ENCODE data around the gene FBXW5. TPM values are rescaled to one million over a fixed set of nuclear protein-coding genes. Genes with fewer than 3 reads are reported as not detected.
A peak's percentile ranks its signal among the peaks of the same experiment; 100 is the strongest.

FBXW5 gene
- total RNA-seq, 2 experiments from 2014 or later = 44.0 to 47.8 TPM

DNA sequence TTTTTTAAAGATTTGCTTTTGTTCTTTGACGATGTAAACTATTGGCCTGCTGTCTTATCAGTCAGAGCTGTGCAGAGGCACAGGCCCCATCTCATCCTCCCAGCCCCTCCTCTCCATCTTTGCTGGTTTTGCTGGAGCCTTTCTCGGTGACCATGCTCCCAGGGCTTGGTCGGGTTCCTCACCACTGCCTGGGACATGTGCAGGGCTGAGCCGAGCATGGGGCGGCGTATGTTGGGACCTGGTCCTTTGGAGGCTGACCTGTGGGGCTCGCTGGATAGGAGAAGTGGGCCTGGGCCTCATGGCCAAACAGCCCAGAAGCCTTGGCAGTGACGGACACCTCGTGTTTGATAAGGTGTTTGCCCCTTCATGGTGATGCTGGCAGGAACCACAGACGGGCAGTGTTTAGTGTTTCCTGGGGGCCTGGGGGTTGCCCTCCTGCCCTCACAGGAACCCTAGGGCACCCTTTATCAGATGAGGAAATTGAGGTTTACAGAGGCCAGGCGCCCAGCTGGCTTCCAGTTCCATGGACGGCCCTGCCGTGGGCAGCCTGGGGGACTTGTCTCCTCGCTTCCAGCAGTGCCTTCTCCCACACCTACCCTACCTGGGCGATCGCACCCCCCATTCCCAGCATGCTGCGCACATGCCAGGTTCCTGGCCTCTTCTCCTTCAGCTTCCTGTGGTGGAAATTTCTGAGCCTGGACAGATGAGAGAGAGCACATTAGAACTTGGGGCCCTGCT is 30.7 kb downstream of the FBXW5 start:
- Mint-ChIP-seq H3K9me3 (no peaks in the 10 kb centered on the region), H3K4me3 (no peak overlapping the region), H3K36me3 (ENCODE audit: low read depth) (peaks cover 26% of the 10 kb centered on the region), H3K27ac (no peak overlapping the region), H3K4me1 (ENCODE audit: low read depth) (peaks cover 3% of the 10 kb centered on the region), H3K27me3 (ENCODE audit: low read depth) (no peaks in the 10 kb centered on the region)
- CTCF ChIA-PET = no interaction called here
- DNase-seq = no peak
- intact Hi-C loops (cut with micrococcal nuclease) = no loop called here

DNA sequence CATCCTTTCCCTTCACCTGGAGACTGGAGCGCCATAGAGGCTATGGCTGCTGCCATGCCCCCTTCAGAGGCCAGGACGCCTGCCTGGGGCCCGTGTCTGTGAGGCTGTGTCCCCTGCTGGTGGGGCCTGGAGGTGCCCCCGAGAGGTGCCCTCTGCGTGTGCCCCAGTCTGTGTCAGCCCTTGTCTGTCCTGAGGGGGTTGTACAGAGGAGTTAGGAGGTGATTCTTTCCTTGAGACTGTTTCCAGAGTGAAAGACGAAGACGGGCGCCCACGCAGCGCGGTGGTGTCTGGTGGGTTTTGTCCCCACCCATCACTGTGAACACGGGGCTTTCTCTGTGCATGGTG is 33.7 kb downstream of the FBXW5 start:
- H3K4me1 Mint-ChIP-seq (ENCODE audit: low read depth) = peaks cover 9% of the 10 kb centered on the region
- H3K9me3 Mint-ChIP-seq = no peaks in the 10 kb centered on the region
- H3K4me3 Mint-ChIP-seq = no peak overlapping the region
- intact Hi-C loops (cut with micrococcal nuclease) = no loop called here
- CTCF ChIA-PET = no interaction called here
- H3K36me3 Mint-ChIP-seq (ENCODE audit: low read depth) = peaks cover 28% of the 10 kb centered on the region
- H3K27ac Mint-ChIP-seq = no peak overlapping the region
- no peaks in the 10 kb centered on the region for H3K27me3 Mint-ChIP-seq (ENCODE audit: low read depth)
- no peak for DNase-seq

DNA sequence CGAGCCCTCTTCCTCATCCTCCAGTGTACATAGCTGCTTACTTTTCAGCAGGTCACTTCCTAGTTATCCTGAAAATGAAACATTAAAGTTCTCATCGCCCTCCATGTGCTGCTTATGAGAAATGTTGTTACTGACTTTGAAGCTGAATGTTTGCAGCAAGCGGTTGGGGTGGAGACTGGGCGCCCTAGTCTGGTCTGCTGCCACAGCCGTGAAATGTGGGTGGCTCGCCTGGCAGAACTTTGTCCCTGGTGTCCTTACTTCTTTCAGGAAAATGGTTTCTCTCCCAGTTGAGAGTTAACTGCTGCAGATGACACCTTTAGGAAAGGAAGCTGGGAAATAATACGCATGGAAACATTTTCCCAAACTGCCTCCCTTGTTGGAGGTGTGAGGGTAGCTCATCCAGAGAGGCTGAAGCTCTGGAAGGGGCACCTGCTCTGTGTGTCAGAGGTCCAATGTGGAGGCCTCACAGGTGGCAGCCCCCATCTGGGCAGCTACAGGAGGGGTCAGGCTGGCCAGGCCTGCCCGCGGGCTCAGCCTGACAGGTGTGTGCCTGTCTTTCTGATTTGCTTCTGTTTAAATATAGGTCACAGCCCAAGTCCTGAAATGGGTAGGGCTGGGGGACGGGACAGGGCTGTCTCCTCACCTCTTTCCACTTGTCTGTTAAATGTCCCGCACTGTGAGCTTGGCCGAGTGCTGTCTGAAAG is 34.2 kb downstream of the FBXW5 start:
- Mint-ChIP-seq H3K27ac (no peak overlapping the region), H3K4me3 (no peak overlapping the region), H3K4me1 (ENCODE audit: low read depth) (peaks cover 12% of the 10 kb centered on the region), H3K36me3 (ENCODE audit: low read depth) (peaks cover 29% of the 10 kb centered on the region), H3K27me3 (ENCODE audit: low read depth) (no peaks in the 10 kb centered on the region), H3K9me3 (no peaks in the 10 kb centered on the region)
- no peak for DNase-seq
- CTCF ChIA-PET = no interaction called here
- intact Hi-C loops (cut with micrococcal nuclease) = no loop called here

DNA sequence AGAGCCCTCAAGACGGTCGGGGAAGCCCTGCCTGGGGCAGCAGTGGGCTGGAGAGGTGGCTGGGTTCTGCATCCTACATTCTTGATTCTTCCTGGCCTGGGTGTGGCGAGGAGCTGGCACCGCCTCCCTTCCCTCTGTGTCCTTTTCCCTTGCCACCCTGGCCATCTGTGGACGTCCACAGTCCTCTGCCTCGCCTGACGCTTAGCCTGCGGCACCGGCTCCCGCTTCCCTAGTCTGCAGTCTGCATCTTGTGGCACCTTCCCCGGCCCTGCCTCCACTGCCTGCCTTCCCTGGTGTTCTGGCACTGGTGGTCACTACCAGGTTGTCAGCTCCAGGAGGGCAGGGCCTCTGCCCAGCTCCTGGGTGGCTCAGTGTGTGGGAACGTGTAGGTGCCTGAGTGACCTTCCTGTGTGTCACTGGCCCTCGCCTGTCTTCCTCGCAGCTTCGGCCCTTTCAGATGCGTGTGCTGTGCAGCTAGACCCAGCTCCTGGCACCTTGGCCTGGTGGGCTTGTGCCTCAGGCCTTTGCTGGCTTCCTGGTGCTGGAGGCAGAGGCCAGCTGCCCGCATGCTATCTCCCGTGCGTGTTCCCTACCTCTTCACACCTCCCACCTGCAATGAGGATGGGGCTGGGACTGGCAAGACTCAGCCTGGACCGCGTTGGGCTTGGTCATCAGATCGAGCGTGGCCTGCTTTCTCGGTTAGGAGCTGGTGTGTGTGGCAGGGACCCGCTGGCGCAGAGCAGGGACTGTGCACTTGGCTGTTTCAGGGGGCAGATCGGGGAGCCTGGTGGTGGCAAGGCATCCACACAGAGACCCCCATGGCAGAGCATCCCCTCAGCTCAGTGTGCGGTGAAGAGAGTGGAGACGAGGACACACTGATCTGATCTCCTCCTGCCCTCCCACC is 37.3 kb downstream of the FBXW5 start:
- H3K36me3 Mint-ChIP-seq (ENCODE audit: low read depth) = peaks cover 34% of the 10 kb centered on the region
- CTCF ChIA-PET = interaction anchor here (0.6 kb wide), 1 partner anchor 95 kb away, joined by 3 read pairs; no protein-coding TSS in a partner anchor
- H3K9me3 Mint-ChIP-seq = no peaks in the 10 kb centered on the region
- H3K4me1 Mint-ChIP-seq (ENCODE audit: low read depth) = peaks cover 28% of the 10 kb centered on the region
- no peaks in the 10 kb centered on the region for H3K27me3 Mint-ChIP-seq (ENCODE audit: low read depth)
- DNase-seq = no peak
- H3K4me3 Mint-ChIP-seq = no peak overlapping the region
- H3K27ac Mint-ChIP-seq = peak overlapping the region; percentile 31
- intact Hi-C loops (cut with micrococcal nuclease) = no loop called here

DNA sequence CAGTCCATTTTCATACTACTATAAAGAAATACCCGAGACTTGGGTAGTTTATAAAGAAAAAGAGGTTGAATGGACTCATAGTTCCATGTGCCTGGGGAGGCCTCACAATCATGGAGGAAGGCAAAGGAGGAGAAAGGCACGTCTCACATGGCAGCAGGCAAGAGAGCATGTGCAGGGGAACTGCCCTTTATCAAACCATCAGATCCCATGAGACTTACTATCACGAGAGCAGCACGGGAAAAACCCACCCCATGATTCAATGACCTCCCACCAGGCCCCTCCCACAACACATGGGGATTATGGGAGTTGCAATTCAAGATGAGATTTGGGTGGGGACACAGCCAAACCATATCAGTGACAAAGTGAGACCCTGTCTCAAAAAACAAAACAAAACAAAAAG is 38.3 kb downstream of the FBXW5 start:
- H3K36me3 Mint-ChIP-seq (ENCODE audit: low read depth) = peaks cover 40% of the 10 kb centered on the region
- DNase-seq = no peak
- H3K27ac Mint-ChIP-seq = peak overlapping the region; percentile 25
- H3K27me3 Mint-ChIP-seq (ENCODE audit: low read depth) = no peaks in the 10 kb centered on the region
- H3K4me3 Mint-ChIP-seq = no peak overlapping the region
- H3K9me3 Mint-ChIP-seq = no peaks in the 10 kb centered on the region
- CTCF ChIA-PET = no interaction called here
- peaks cover 38% of the 10 kb centered on the region for H3K4me1 Mint-ChIP-seq (ENCODE audit: low read depth)
- intact Hi-C loops (cut with micrococcal nuclease) = no loop called here

DNA sequence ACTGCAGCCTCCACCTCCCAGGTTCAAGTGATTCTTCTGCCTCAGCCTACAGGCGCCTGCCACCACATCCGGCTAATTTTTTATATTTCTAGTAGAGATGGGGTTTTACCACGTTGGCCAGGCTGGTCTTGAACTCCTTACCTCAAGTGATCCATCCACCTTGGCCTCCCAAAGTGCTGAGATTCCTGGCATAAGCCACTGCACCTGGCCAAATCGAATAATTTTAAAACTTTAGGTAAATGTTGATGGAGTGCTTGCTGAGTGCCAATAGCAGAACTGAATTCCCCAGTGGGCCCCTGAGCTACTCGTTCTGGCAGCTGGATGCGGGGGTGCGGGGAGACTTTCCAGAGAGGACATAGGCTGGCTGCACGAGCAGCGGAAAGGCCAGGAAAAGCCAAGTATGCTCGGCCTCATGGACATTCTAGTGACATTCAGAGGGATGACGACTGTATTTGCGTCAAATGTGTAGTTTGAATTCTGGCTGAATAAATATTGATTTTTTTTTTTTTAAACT is 41.4 kb downstream of the FBXW5 start:
- Mint-ChIP-seq H3K4me1 (ENCODE audit: low read depth) (peaks cover 52% of the 10 kb centered on the region), H3K9me3 (no peaks in the 10 kb centered on the region), H3K36me3 (ENCODE audit: low read depth) (peaks cover 53% of the 10 kb centered on the region), H3K27ac (peak overlapping the region; percentile 94), H3K4me3 (no peak overlapping the region), H3K27me3 (ENCODE audit: low read depth) (no peaks in the 10 kb centered on the region)
- no peak for DNase-seq
- intact Hi-C loops (cut with micrococcal nuclease) = loop anchor here (5.0 kb wide), 2 partner anchors 89 to 371 kb away; partner anchors contain the start of gene PAXX
- CTCF ChIA-PET = interaction anchor here (0.6 to 1.7 kb wide), 2 partner anchors 19 to 143 kb away, joined by 3 to 4 read pairs; no protein-coding TSS in a partner anchor

DNA sequence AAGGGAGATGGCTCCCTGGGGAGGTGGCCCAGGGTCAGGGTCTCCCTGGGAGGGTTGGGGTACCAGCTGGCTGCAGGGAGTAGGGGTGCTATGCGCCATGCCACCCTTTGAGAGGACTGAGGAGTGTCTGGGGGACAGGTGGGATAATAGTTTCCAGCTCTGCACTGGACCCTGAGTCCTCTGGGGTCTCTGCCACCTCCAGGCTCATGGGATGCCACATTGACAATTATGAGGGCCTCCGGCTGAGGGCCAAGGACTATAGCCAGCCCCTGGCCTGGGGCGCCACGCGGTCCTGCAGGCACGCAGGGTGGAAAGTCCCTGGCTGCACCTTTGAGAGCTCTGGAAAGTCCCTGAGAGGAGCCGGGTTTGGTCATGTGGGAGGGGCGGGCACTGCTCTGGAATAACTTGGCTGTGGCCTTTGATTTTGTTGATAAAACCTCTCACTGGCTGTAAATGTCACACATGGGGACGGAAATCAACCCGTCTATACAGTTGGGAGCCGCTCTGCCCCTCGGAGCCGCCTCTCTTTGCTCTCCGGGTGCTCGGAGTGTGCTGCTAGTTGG is 42.2 kb downstream of the FBXW5 start:
- Mint-ChIP-seq H3K36me3 (ENCODE audit: low read depth) (peaks cover 49% of the 10 kb centered on the region), H3K27me3 (ENCODE audit: low read depth) (no peaks in the 10 kb centered on the region), H3K4me1 (ENCODE audit: low read depth) (peaks cover 52% of the 10 kb centered on the region), H3K9me3 (no peaks in the 10 kb centered on the region), H3K4me3 (peak overlapping the region; percentile 31), H3K27ac (peak overlapping the region; percentile 94)
- CTCF ChIA-PET = interaction anchor here (0.6 to 1.7 kb wide), 6 partner anchors 18 to 493 kb away, joined by 3 to 10 read pairs (median 4); partner anchors contain the start of gene AJM1
- DNase-seq = peak; percentile 95
- intact Hi-C loops (cut with micrococcal nuclease) = loop anchor here (1.0 to 5.0 kb wide), 6 partner anchors 16 to 370 kb away; partner anchors contain the start of genes PAXX, PHPT1 and TRAF2

DNA sequence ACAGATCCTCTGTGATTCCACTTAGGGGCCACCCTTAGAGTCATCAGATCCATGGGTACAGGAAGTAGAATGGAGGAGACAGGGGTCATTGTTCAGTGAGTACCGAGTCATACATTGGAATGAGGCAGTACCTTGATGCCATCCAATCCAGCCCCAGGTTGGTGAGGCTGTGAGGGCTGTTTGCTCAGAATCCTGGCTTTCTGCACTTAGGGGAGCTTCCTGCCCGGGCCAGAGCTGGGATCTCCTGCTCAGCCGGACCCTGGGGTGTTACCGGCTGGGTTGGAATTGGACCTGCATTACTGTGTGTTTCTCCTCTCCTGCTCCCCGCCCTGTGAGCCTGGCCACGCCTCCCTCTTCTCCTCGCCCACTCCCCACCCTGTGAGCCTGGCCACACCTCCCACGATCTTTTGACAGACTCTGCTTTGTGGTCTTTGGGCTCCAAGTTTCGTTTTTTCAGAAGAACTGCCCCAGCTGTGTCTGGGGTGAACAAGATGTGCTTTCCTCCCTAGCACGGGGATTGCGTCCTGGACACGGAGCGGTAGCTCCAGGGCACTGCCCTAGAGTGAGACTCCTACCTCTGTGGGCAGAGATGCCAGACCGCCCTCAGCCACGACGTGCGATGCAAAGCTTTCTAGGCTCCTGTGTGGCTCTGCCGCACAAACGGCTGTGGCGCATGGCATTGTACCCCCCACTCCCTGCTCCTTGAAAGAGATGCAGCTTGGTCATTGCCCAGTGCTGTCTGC is 42.9 kb downstream of the FBXW5 start:
- peak overlapping the region; percentile 94 for H3K27ac Mint-ChIP-seq
- H3K27me3 Mint-ChIP-seq (ENCODE audit: low read depth) = no peaks in the 10 kb centered on the region
- H3K4me1 Mint-ChIP-seq (ENCODE audit: low read depth) = peaks cover 49% of the 10 kb centered on the region
- CTCF ChIA-PET = interaction anchor here (0.7 to 1.7 kb wide), 5 partner anchors 17 to 492 kb away, joined by 3 to 10 read pairs (median 4); partner anchors contain the start of gene AJM1
- no peaks in the 10 kb centered on the region for H3K9me3 Mint-ChIP-seq
- DNase-seq = peak; percentile 75
- intact Hi-C loops (cut with micrococcal nuclease) = loop anchor here (1.0 to 5.0 kb wide), 6 partner anchors 15 to 369 kb away; partner anchors contain the start of genes PAXX, PHPT1 and TRAF2
- H3K4me3 Mint-ChIP-seq = peak overlapping the region; percentile 31
- peaks cover 44% of the 10 kb centered on the region for H3K36me3 Mint-ChIP-seq (ENCODE audit: low read depth)

DNA sequence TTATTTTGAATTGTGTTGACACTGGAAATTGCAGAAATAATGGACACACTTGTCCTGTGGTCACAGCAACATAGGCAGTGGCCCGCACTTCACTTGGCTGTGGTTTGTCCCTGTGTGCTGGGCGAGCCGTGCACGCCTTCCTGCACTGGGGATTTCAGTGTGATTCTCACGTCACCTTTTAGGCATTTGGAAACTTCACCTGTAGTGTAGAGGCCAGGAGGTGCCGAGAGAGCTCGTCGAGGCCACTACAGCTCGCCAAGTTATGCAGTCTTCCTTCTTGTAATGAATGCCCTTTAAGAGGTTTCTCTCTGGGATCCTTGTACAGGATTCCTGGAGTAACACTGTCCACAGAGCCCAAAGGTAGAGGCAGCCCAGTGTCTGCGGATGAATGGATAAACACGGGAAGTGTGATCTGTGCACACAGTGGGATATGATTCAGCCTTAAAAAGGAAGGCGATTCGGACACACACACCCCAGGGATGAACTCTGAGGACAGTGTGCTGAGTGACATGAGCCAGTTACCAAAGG is 43.5 kb downstream of the FBXW5 start:
- no peak for DNase-seq
- intact Hi-C loops (cut with micrococcal nuclease) = loop anchor here (5.0 kb wide), 2 partner anchors 91 to 369 kb away; partner anchors contain the start of gene PAXX
- Mint-ChIP-seq H3K4me1 (ENCODE audit: low read depth) (peaks cover 47% of the 10 kb centered on the region), H3K27me3 (ENCODE audit: low read depth) (no peaks in the 10 kb centered on the region), H3K36me3 (ENCODE audit: low read depth) (peaks cover 38% of the 10 kb centered on the region), H3K9me3 (no peaks in the 10 kb centered on the region), H3K27ac (peak overlapping the region; percentile 94), H3K4me3 (no peak overlapping the region)
- CTCF ChIA-PET = interaction anchor here (1.5 kb wide), 1 partner anchor 58 kb away, joined by 10 read pairs; the partner anchor contains the start of gene AJM1

DNA sequence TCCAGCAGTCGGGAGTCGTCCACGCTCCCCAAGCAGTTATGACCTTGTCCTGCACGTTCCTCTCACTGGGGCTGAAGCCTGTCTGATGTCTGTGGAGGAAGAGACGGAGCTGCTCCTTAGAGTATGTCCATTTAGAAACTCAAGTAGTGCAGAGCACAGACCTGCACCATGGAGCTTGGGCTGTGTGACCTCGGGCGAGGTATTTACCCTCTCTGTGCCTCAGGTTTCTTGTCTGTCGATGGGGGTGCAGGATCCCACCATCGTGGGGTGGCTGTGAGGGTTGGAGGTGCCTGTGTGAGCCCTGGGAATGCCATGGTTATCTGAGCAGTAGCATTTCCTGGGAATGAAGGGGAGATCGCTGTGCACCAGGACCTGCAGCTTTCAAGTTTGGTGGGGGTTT is 44.0 kb downstream of the FBXW5 start:
- peak overlapping the region; percentile 94 for H3K27ac Mint-ChIP-seq
- H3K27me3 Mint-ChIP-seq (ENCODE audit: low read depth) = no peaks in the 10 kb centered on the region
- H3K36me3 Mint-ChIP-seq (ENCODE audit: low read depth) = peaks cover 36% of the 10 kb centered on the region
- H3K4me1 Mint-ChIP-seq (ENCODE audit: low read depth) = peaks cover 44% of the 10 kb centered on the region
- H3K4me3 Mint-ChIP-seq = no peak overlapping the region
- intact Hi-C loops (cut with micrococcal nuclease) = loop anchor here (5.0 kb wide), 2 partner anchors 92 to 368 kb away; partner anchors contain the start of gene PAXX
- H3K9me3 Mint-ChIP-seq = no peaks in the 10 kb centered on the region
- no peak for DNase-seq
- CTCF ChIA-PET = no interaction called here

DNA sequence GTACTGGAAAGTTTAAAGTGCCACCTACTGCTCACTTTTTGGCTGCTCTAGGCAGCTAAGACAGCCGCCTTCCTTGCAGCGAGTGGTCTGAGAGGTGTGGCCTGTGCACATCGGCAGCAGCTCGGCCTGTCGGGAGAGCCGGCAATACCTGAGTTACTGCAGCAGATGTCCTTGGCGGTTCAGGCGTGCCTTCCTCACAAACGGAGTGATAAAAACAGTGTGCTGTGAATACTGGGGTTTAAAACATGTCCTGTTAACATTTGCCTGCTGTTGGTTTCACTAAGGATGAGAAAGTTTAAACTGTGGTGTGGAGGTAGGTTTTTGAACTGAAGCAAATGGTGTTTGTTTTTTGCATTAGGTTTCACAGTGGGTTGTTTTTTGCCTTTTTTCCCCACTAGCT is 45.3 kb downstream of the FBXW5 start:
- DNase-seq = no peak
- H3K4me1 Mint-ChIP-seq (ENCODE audit: low read depth) = peaks cover 46% of the 10 kb centered on the region
- H3K9me3 Mint-ChIP-seq = no peaks in the 10 kb centered on the region
- no peaks in the 10 kb centered on the region for H3K27me3 Mint-ChIP-seq (ENCODE audit: low read depth)
- intact Hi-C loops (cut with micrococcal nuclease) = no loop called here
- no peak overlapping the region for H3K4me3 Mint-ChIP-seq
- H3K36me3 Mint-ChIP-seq (ENCODE audit: low read depth) = peaks cover 40% of the 10 kb centered on the region
- no peak overlapping the region for H3K27ac Mint-ChIP-seq
- CTCF ChIA-PET = no interaction called here
